ENCODE results near the gene HTR3A.

DNA sequence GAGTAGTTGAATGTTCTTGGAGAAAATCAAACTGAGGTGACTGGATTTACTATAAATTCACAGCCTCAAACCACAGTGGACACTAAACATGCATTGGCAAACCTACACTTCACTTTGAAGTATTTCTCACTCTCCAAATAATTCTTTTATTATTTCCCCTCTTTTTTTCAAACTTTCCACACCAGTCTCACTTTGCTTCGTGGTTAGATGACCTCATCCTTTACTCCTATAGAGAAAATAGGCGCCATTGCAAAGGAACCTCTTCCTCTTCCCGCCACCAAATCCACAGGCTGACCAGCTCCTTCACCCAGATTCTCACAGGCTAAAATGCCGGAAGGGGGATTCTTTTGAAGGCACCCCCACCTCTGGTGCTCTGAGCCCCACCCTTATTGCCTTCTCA is 33.4 kb downstream of the HTR3A start:
- TF ChIP-seq CTCF (IDR thresholded peaks at IDR 0.05) (no peak), POLR2A (IDR thresholded peaks at IDR 0.05; ENCODE audit: low read depth) (no peak)

Measured in esophagus muscularis mucosa (tissue), 3 donors.